HG03469 (cell line): Measurements from ENCODE around the gene UBLCP1.

Source experiments
- ATAC-seq: cut with Tn5 transposase; IDR thresholded peaks from one replicate; pipeline ENCODE4 v1.9.1; 2021; ENCODE audit warnings: mild to moderate bottlenecking, moderate library complexity, moderate number of reproducible peaks; ENCODE audit not compliant: unreplicated experiment

Gene UBLCP1

DNA sequence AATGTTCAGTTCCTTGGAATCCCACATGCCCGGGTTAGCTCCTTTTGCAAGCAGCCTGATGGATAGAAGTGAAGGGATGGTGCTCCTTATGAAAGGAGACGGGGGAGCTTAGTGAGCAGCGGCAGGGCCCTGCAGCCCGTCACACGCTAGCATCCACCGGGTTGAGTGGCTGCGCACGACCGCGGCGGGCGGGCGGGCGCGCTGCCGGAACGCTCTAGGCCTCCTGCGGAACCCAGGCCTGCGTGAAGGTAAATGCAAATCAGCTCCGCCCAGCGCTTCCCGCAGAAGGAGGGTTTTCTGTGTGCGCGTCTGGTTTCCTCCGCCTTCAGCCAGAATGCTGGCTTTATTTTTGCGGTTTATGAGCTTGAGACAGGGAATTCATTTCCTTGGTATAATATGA lies 47.4 kb downstream of the UBLCP1 start:
- no peak for ATAC-seq

GRCh38 chr5:159311063-159311462 lies 48.0 kb downstream of the UBLCP1 start:
- no peak for ATAC-seq

DNA sequence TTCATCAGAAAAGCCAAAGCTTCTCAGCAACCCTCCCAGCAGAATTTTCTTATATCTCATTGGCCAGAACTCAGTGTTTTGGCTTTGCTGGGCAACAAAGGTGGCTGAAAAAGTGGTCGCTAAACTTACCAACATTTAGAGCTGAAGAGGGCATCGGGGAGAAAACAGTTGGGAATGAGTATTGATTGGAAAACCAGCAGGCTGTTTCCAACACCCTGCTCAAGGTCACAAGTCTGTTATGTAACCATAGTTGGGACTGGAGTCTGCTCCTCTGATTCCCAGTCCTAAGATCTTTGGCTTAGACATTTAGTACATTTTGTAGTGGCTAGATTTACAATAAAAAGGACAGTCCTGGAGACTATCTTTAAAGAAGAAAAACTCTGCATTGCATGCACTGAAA lies 50.1 kb downstream of the UBLCP1 start:
- no peak for ATAC-seq

GRCh38 chr5:159316519-159317383 lies 53.7 kb downstream of the UBLCP1 start:
- no peak for ATAC-seq

- no peak for ATAC-seq
Observed at GRCh38 chr5:159317849-159318248, 54.8 kb downstream of the UBLCP1 start.

DNA sequence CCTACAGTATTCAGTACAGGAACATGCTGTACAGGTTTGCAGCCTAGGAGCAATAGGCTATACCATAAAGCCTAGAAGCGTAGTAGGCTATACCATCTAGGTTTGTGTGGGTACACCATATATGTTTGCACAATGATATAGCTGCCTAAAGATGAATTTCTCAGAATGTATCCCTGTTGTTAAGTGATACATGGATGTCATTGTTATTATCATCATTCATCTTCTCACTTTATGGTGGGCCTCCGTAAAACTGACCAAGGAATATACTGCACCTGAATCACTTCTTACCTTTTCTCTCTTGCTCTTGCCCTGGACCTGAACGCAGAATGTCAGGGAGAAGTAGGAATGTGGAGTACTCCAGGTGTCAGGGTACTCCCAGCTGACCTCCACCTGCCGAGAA lies 55.4 kb downstream of the UBLCP1 start:
- ATAC-seq = no peak

- ATAC-seq = no peak
Observed at GRCh38 chr5:159319363-159319762, 56.3 kb downstream of the UBLCP1 start.

- no peak for ATAC-seq
Observed at GRCh38 chr5:159319832-159320231, 56.7 kb downstream of the UBLCP1 start.

GRCh38 chr5:159322180-159322579 lies 59.1 kb downstream of the UBLCP1 start:
- no peak for ATAC-seq

DNA sequence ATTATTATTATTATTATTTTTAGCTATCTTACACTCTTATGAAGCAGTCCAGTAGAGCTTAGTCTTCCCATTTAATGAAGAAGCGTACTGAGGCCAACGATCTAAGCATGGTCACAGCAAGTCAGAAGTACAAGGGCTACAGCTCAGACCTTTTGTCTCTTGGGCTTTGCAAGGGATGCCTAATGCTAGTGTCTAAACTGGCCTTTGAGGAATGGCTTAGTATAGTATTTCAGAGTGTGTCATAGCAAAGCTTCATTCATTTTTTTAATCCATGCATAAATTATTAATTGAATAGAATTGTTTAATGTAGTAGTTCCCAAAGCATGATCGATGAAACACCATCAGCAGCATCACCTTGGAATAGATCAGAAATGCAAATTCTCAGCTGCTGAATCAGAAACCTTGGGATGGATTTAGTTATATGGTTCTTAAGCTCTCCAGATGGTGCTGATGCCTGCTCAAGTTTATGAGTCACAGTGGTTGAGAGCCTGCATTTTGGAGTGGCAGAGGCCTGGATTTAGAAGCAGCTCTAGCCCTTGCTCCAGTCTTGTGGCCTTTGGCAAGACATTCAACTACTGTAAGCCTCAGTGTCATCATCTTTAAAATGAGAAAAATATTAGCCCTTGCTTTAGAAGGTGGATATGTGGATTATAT lies 61.1 kb downstream of the UBLCP1 start:
- ATAC-seq = no peak

DNA sequence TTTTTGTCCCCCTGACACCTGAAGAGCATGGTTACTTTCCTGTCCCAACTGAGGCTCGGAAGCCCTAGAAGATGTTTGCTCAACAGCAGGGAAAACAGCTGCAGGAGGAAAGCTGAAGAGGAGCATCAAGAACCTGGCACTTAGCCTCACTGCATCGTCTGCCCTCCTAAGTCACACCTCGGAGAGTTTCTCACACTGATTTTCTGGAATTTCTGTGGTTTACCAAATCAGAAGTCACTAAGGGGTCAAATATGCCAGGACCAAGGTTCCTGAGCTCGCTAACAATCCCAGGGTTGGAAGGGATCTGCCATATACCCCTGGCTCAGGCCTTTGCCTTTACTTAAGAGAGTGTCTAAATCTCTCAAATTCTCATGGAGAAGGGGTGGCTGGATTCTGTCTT lies 61.9 kb downstream of the UBLCP1 start:
- no peak for ATAC-seq

DNA sequence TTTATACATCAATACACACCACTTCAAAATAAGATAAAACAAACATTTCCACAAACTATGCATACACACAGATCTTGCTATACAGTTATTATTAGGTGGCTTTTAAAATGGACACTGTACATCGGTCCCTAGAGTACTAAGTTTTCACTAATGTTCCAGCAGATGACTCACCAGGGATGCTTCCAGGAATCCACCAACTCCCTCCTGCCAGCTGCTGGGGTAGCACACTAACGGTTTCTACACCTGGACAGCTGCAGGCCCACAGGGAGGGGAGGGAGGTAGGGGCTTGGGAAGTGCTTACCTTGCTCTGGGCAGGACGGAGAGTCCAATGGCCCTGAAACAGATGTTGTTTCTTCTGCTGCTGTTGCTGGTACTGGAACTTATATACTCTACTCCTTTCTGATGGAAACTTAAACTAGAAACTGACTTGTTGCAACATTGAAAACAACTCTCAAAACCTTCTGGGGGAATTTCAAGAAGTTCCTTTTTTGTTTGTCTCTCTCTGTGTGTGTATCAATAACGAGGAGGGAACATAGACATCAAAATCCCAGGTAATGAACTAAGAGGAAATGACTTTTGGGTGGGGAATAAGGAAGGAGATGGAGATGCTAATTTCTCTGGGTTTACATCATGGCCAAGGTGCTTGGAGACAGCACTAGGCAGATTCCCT lies 67.2 kb downstream of the UBLCP1 start, which contains the start of gene IL12B:
Gene IL12B, minus strand, starts transcription at position 357 of the 670 bp plus-strand sequence. CDS start 3,705 bp downstream, outside the sequence.
- ATAC-seq = no peak

DNA sequence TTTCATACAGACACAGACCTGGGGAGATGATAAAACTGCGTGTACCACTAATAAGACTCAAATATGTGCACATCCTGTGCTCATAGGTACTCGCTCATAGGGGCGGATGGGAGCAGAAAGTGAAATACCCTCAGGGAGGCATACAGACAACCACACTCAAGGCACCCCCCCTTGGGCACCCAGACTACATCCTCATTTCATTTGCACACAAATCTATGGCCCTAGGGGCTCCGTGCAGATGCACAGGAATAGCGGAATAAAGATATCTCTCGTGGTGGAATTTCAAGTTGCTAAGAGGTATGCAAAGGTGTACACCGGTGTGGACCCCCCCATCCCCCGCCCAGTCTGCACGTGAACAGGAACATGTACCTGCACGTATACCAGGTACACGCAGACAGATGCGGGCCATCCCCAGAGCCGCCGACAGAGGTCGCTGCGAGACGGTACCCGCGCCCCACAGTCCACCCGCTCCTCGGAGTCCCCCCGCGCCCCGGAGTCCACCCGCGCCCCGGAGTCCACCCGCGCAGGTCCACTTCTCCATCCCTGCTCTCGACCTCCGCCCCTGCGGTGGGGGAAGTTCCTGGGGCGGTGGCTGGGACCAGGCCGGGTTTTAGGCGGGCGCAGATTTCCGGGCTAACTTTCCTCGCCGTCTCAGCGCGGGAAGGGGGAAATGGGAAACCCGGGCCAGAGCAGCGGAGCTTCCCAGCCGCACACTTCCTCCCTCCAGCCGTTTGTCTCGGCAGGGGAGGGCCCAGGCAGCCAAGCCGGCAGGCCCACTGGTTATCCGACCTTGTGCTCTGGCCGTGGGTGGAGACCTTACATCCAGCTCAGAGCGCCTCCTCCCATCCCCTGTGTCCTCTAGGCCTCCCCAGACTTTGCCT lies 68.2 kb downstream of the UBLCP1 start:
- no peak for ATAC-seq

GRCh38 chr5:159332800-159333544 lies 69.9 kb downstream of the UBLCP1 start:
- ATAC-seq = no peak

- no peak for ATAC-seq
Observed at GRCh38 chr5:159333545-159333925, 70.4 kb downstream of the UBLCP1 start.
